Measurements from ENCODE around the gene TRIM66.

- TF ChIP-seq CTCF (conservative IDR thresholded peaks at IDR 0.05 in 1 of 2, IDR thresholded peaks at IDR 0.05 in 1 of 2; ENCODE audit: low read depth in 1 of 2, low read length in 2 of 2): no peak
- TF ChIP-seq EZH2 (IDR thresholded peaks at IDR 0.05; ENCODE audit: low read length, missing control alignments): no peak
These were observed 35.6 kb upstream of the TRIM66 start for GRCh38 chr11:8717876-8718753.

Data from fibroblast of lung (primary cell).